MM.1S (cell line): ENCODE measurements around the gene TRABD2B.

ENCODE experiments used
- DNase-seq: peaks from one replicate; pipeline ENCODE4 v3.0.0-alpha.2; 2015
- H2AFZ ChIP-seq: fragments of 300-600 bp; sonication (generic); 2 replicates; pipeline ENCODE4 v1.6.0; 2016; ENCODE audit warnings: antibody characterized with exemption, low read length
- H3F3A ChIP-seq: fragments of 300-600 bp; sonication (generic); 2 replicates; pipeline ENCODE4 v1.6.1; 2016; ENCODE audit warnings: mild to moderate bottlenecking, antibody characterized with exemption, low read length, moderate library complexity, mixed read lengths; ENCODE audit not compliant: insufficient read depth
- H3K27ac ChIP-seq: fragments of 300-600 bp; sonication (generic); 2 replicates; pipeline ENCODE4 v1.5.1; 2016; ENCODE audit warnings: mild to moderate bottlenecking, low read length
- H3K27me3 ChIP-seq: fragments of 300-600 bp; sonication (generic); replicated peaks from 2 replicates; pipeline ENCODE4 v1.6.0; 2016; ENCODE audit warnings: low read length; ENCODE audit not compliant: insufficient read depth
- H3K36me3 ChIP-seq: fragments of 300-600 bp; sonication (generic); replicated peaks from 2 replicates; pipeline ENCODE4 v1.6.1; 2016; ENCODE audit warnings: mild to moderate bottlenecking, low read length, mixed read lengths; ENCODE audit not compliant: insufficient read depth
- H3K4me1 ChIP-seq: fragments of 300-600 bp; sonication (generic); 2 replicates; pipeline ENCODE4 v1.6.1; 2016; ENCODE audit warnings: low read length, mixed read lengths
- H3K4me2 ChIP-seq: fragments of 300-600 bp; sonication (generic); 2 replicates; pipeline ENCODE4 v1.6.0; 2016; ENCODE audit warnings: low read depth, low read length
- H3K4me3 ChIP-seq: fragments of 300-600 bp; sonication (generic); 2 replicates; pipeline ENCODE4 v1.5.1; 2016; ENCODE audit warnings: low read length, mixed read lengths
- H3K79me2 ChIP-seq: fragments of 300-600 bp; sonication (generic); 2 replicates; pipeline ENCODE4 v1.6.1; 2016; ENCODE audit warnings: mixed run types, low read length, mixed read lengths
- H3K9ac ChIP-seq: fragments of 300-600 bp; sonication (generic); 2 replicates; pipeline ENCODE4 v1.6.1; 2016; ENCODE audit warnings: low read length, mixed read lengths
- H3K9me2 ChIP-seq: fragments of 300-600 bp; sonication (generic); replicated peaks from 2 replicates; pipeline ENCODE4 v1.6.1; 2016; ENCODE audit warnings: mild to moderate bottlenecking, low read length, mixed read lengths; ENCODE audit not compliant: insufficient read depth
- H3K9me3 ChIP-seq: fragments of 300-600 bp; sonication (generic); replicated peaks from 2 replicates; pipeline ENCODE4 v1.6.1; 2016; ENCODE audit warnings: mild to moderate bottlenecking, low read length, mixed read lengths; ENCODE audit not compliant: insufficient read depth
- H4K20me1 ChIP-seq: fragments of 300-600 bp; sonication (generic); 2 replicates; pipeline ENCODE4 v1.6.1; 2016; ENCODE audit warnings: mild to moderate bottlenecking, low read length, moderate library complexity, mixed read lengths; ENCODE audit not compliant: insufficient read depth
- CTCF ChIP-seq: fragments of 300-600 bp; sonication (generic); IDR thresholded peaks from 2 replicates; pipeline ENCODE4 v1.5.1; 2016; ENCODE audit warnings: antibody characterized with exemption, low read length, mixed read lengths
- EZH2 ChIP-seq: fragments of 300-600 bp; sonication (generic); optimal IDR thresholded peaks from 2 replicates; pipeline ENCODE3; 2017; ENCODE audit warnings: low read depth, mild to moderate bottlenecking, antibody characterized with exemption, low read length, mixed read lengths
- EZH2phosphoT487 ChIP-seq: fragments of 300-600 bp; sonication (generic); IDR thresholded peaks from 2 replicates; pipeline ENCODE4 v1.6.1; 2018; ENCODE audit warnings: antibody characterized with exemption, low read length

Gene TRABD2B

GRCh38 chr1:47890779-47891178 lies 106.4 kb downstream of the TRABD2B start:
- DNase-seq = no peak
- no peaks in the 10 kb centered on the region for H3K9me3 ChIP-seq

GRCh38 chr1:47888294-47888629 lies 108.9 kb downstream of the TRABD2B start:
- no peaks in the 10 kb centered on the region for H3K9me2 ChIP-seq
- no peak overlapping the region for H3K4me3 ChIP-seq
- DNase-seq = no peak
- H3K4me1 ChIP-seq = no peaks in the 10 kb centered on the region
- H3K4me2 ChIP-seq = no peak overlapping the region
- no peak overlapping the region for H2AFZ ChIP-seq
- no peak for TF ChIP-seq EZH2
- no peak for TF ChIP-seq CTCF
- no peak for TF ChIP-seq EZH2phosphoT487
- H3K9me3 ChIP-seq = no peaks in the 10 kb centered on the region
- H3K36me3 ChIP-seq = no peaks in the 10 kb centered on the region
- no peak overlapping the region for H3K9ac ChIP-seq
- H3K27me3 ChIP-seq = no peaks in the 10 kb centered on the region
- H4K20me1 ChIP-seq = no peaks in the 10 kb centered on the region
- H3K27ac ChIP-seq = no peak overlapping the region
- H3K79me2 ChIP-seq = no peaks in the 10 kb centered on the region
- H3F3A ChIP-seq = no peaks in the 10 kb centered on the region

More at GRCh38 chr1:47890779-47891178, 106.4 kb downstream of the TRABD2B start:
- Histone ChIP-seq H3K36me3 (no peaks in the 10 kb centered on the region), H3K4me2 (no peak overlapping the region), H3K9ac (no peak overlapping the region), H3K27ac (no peak overlapping the region), H3K4me1 (no peaks in the 10 kb centered on the region), H3K9me2 (no peaks in the 10 kb centered on the region), H3K4me3 (no peak overlapping the region), H3K27me3 (no peaks in the 10 kb centered on the region), H3F3A (no peaks in the 10 kb centered on the region), H4K20me1 (no peaks in the 10 kb centered on the region), H3K79me2 (no peaks in the 10 kb centered on the region), H2AFZ (no peak overlapping the region)
- no peak for TF ChIP-seq CTCF
- TF ChIP-seq EZH2phosphoT487 = no peak
- TF ChIP-seq EZH2 = no peak

- no peaks in the 10 kb centered on the region for H3K79me2 ChIP-seq
- no peak for DNase-seq
- TF ChIP-seq EZH2 (no peak), CTCF (no peak), EZH2phosphoT487 (no peak)
- H3K9me3 ChIP-seq = no peaks in the 10 kb centered on the region
- no peaks in the 10 kb centered on the region for H3K9me2 ChIP-seq
- no peak overlapping the region for H3K9ac ChIP-seq
- H2AFZ ChIP-seq = no peak overlapping the region
- no peaks in the 10 kb centered on the region for H3F3A ChIP-seq
- no peaks in the 10 kb centered on the region for H3K4me1 ChIP-seq
- H3K36me3 ChIP-seq = no peaks in the 10 kb centered on the region
- no peaks in the 10 kb centered on the region for H3K27me3 ChIP-seq
- no peak overlapping the region for H3K4me2 ChIP-seq
- no peak overlapping the region for H3K27ac ChIP-seq
- no peak overlapping the region for H3K4me3 ChIP-seq
- no peaks in the 10 kb centered on the region for H4K20me1 ChIP-seq
These were observed 109.5 kb downstream of the TRABD2B start for GRCh38 chr1:47887475-47888293.
